Neural cell (in vitro differentiated cells): ENCODE data around the gene MRPL4. TPM values are rescaled to one million over a fixed set of nuclear protein-coding genes. Genes with fewer than 3 reads are reported as not detected.

Experiments
- H2AFZ ChIP-seq: fragments of 200-600, 300-800 bp; sonication (generic), shearing (Covaris generic); 2 replicates; pipeline ENCODE4 v1.6.0; 2014; ENCODE audit warnings: low read depth, mild to moderate bottlenecking, antibody characterized with exemption, low read length, moderate library complexity
- H3F3A ChIP-seq: fragments of 200-600 bp; shearing (Covaris generic); 2 replicates; pipeline ENCODE4 v1.6.1; 2016; ENCODE audit warnings: mild to moderate bottlenecking, moderate library complexity, mixed read lengths, antibody characterized with exemption, low read length; ENCODE audit not compliant: insufficient read depth, poor library complexity, severe bottlenecking
- H3K27ac ChIP-seq: fragments of 200-600, 300-800 bp; sonication (generic), shearing (Covaris generic); 2 replicates; pipeline ENCODE4 v1.5.1; 2014; ENCODE audit warnings: mild to moderate bottlenecking, low read length, moderate library complexity
- H3K27me3 ChIP-seq: fragments of 300-800, 200-600 bp; sonication (generic), shearing (Covaris generic); 2 replicates; pipeline ENCODE4 v1.6.0; 2014; ENCODE audit warnings: mild to moderate bottlenecking, low read depth, low read length, moderate library complexity; ENCODE audit not compliant: insufficient read depth
- H3K36me3 ChIP-seq: fragments of 300-800, 200-600 bp; sonication (generic), shearing (Covaris generic); 2 replicates; pipeline ENCODE4 v1.5.1; 2014; ENCODE audit warnings: mild to moderate bottlenecking, antibody characterized with exemption, low read length, moderate library complexity; ENCODE audit not compliant: insufficient read depth
- H3K4me2 ChIP-seq: fragments of 300-800, 200-600 bp; sonication (generic), shearing (Covaris generic); 2 replicates; pipeline ENCODE4 v1.6.0; 2014; ENCODE audit warnings: mild to moderate bottlenecking, low read length
- H3K4me3 ChIP-seq: fragments of 300-800, 200-600 bp; sonication (generic), shearing (Covaris generic); 2 replicates; pipeline ENCODE4 v1.5.1; 2014; ENCODE audit warnings: mild to moderate bottlenecking, low read length, moderate library complexity
- H3K79me2 ChIP-seq: fragments of 200-600 bp; shearing (Covaris generic); replicated peaks from 2 replicates; pipeline ENCODE4 v1.6.0; 2014; ENCODE audit warnings: mild to moderate bottlenecking, low read length, moderate library complexity; ENCODE audit not compliant: insufficient read depth
- H3K9ac ChIP-seq: fragments of 300-800, 200-600 bp; sonication (generic), shearing (Covaris generic); 2 replicates; pipeline ENCODE4 v1.6.1; 2016; ENCODE audit warnings: mild to moderate bottlenecking, low read length, mixed read lengths
- H3K9me2 ChIP-seq: fragments of 200-600 bp; shearing (Covaris generic); 2 replicates; pipeline ENCODE4 v1.6.1; 2016; ENCODE audit warnings: mild to moderate bottlenecking, low read length, mixed read lengths; ENCODE audit not compliant: insufficient read depth
- H3K9me3 ChIP-seq: fragments of 200-600, 300-800 bp; sonication (generic), shearing (Covaris generic); 2 replicates; pipeline ENCODE4 v1.6.1; 2016; ENCODE audit warnings: mild to moderate bottlenecking, mixed run types, low read length, moderate library complexity, mixed read lengths
- H4K20me1 ChIP-seq: fragments of 200-600 bp; shearing (Covaris generic); 2 replicates; pipeline ENCODE4 v1.6.1; 2016; ENCODE audit warnings: mild to moderate bottlenecking, mixed run types; ENCODE audit not compliant: insufficient read depth
- CTCF ChIP-seq: fragments of 450-650 bp; IDR thresholded peaks from 2 replicates; pipeline ENCODE4 v1.5.1; 2014; ENCODE audit warnings: antibody characterized with exemption, mild to moderate bottlenecking, moderate library complexity; ENCODE audit not compliant: poor library complexity, severe bottlenecking
- EP300 ChIP-seq: fragments of 450-650 bp; conservative IDR thresholded peaks from 2 replicates; pipeline ENCODE4 v1.6.1; 2014; ENCODE audit warnings: antibody characterized with exemption, mild to moderate bottlenecking, moderate library complexity; ENCODE audit not compliant: poor library complexity, severe bottlenecking
- MXI1 ChIP-seq: fragments of 450-650 bp; conservative IDR thresholded peaks from 2 replicates; pipeline ENCODE4 v1.6.1; 2014; ENCODE audit warnings: antibody characterized with exemption, mild to moderate bottlenecking; ENCODE audit not compliant: poor library complexity, severe bottlenecking
- POLR2AphosphoS5 ChIP-seq: IDR thresholded peaks from 2 replicates; pipeline ENCODE4 v1.6.1; 2012
- RAD21 ChIP-seq: fragments of 450-650 bp; conservative IDR thresholded peaks from 2 replicates; pipeline ENCODE4 v1.6.1; 2014; ENCODE audit warnings: antibody characterized with exemption, mild to moderate bottlenecking, moderate library complexity
- REST ChIP-seq: IDR thresholded peaks from 2 replicates; pipeline ENCODE4 v1.6.1; 2012; ENCODE audit warnings: borderline replicate concordance
- SMC3 ChIP-seq: fragments of 450-650 bp; conservative IDR thresholded peaks from 2 replicates; pipeline ENCODE4 v1.6.1; 2014; ENCODE audit warnings: antibody characterized with exemption, mild to moderate bottlenecking, moderate library complexity; ENCODE audit not compliant: poor library complexity
- polyA plus RNA-seq: library from polyadenylated mRNA; depleted of rRNA; stranded (reverse); fragments of >200 nt; gene quantifications from 2 replicates; pipeline ENCODE4 v1.2.3, GENCODE V29; 2014

The MRPL4 gene
- polyA plus RNA-seq, 1 donor from 2014 or later: 27.2 TPM

DNA sequence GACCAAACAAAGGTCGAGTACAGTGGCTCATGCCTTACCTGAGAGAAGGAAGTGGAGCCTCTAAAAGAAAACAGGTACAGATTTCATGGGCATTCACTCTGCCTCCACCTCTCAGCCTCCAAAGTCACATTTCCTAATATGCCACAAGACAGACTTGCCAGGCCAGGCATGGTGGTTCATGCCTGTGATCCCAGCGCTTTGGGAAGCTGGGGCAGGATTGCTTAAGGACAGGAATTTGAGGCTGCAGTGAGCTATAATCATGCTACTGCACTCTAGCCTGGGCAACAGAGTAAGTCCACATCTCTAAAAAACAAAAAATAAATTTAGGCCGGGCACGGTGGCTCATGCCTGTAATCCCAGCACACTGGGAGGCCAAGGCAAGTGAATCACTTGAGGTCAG, 46.4 kb upstream of the MRPL4 start:
- no peak for TF ChIP-seq RAD21
- no peak for TF ChIP-seq EP300
- no peak for TF ChIP-seq MXI1
- no peak for TF ChIP-seq POLR2AphosphoS5
- no peak for TF ChIP-seq REST
- TF ChIP-seq CTCF: no peak
- H3K27ac ChIP-seq: no peak overlapping the region
- H3K79me2 ChIP-seq: no peaks in the 10 kb centered on the region
- no peaks in the 10 kb centered on the region for H3K9me3 ChIP-seq
- no peaks in the 10 kb centered on the region for H3F3A ChIP-seq
- H3K4me2 ChIP-seq: no peak overlapping the region
- no peaks in the 10 kb centered on the region for H3K9me2 ChIP-seq
- H3K9ac ChIP-seq: no peak overlapping the region
- no peaks in the 10 kb centered on the region for H3K36me3 ChIP-seq
- H4K20me1 ChIP-seq: no peaks in the 10 kb centered on the region
- H2AFZ ChIP-seq: no peak overlapping the region
- no peaks in the 10 kb centered on the region for H3K27me3 ChIP-seq
- H3K4me3 ChIP-seq: no peak overlapping the region

DNA sequence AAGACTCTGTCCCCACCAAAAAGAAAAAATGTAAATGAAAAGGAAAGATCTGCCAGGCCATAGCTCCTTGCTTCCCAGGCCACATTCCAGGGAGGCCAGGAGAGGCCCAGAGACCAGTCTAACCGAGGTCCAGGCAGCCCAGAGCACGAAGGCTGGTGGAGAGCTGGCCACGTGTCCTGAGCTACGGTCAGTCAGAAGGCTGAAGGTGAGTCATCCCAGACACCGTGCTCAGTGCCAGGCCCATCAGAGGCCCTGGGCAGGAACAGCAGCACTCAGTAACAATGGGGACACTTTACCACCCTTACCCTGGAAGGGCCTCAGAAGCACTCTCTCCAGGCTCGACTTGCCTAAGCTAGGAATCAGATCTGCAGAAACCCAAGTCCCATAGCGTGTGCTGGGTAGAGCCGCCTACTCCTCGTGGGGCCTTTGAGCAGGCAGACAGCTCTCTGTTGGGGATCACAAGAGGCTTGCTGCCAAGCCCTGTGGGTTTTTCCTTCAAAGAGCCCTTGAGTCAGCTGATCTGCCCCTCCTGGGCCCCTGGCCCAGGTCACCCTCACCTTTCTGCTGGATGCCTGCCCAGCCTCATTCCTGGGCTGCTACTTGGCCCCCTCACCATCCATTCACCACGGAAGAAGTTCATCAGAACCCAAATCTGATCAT, 45.7 kb upstream of the MRPL4 start:
- no peaks in the 10 kb centered on the region for H3K79me2 ChIP-seq
- no peaks in the 10 kb centered on the region for H3K9me2 ChIP-seq
- H2AFZ ChIP-seq: no peak overlapping the region
- H3K36me3 ChIP-seq: no peaks in the 10 kb centered on the region
- no peak overlapping the region for H3K9ac ChIP-seq
- H3K4me2 ChIP-seq: no peak overlapping the region
- no peaks in the 10 kb centered on the region for H3K27me3 ChIP-seq
- H3K9me3 ChIP-seq: no peaks in the 10 kb centered on the region
- no peaks in the 10 kb centered on the region for H3F3A ChIP-seq
- H3K4me3 ChIP-seq: no peak overlapping the region
- H4K20me1 ChIP-seq: no peaks in the 10 kb centered on the region
- H3K27ac ChIP-seq: no peak overlapping the region
- no peak for TF ChIP-seq SMC3
- TF ChIP-seq CTCF: no peak
